Measurements from ENCODE around the gene CDH23.

The CDH23 gene

GRCh38 chr10:71513936-71514335 lies 117.2 kb downstream of the CDH23 start:
- Histone ChIP-seq H3K4me3 (ENCODE audit: low read depth in 1 of 2, low read length in 1 of 2) (no peak overlapping the region), H3K27me3 (no peaks in the 10 kb centered on the region), H3K36me3 (no peaks in the 10 kb centered on the region), H3K4me1 (ENCODE audit: control insufficient read depth in 1 of 2, insufficient read depth in 1 of 2, low read depth in 1 of 2, low read length in 1 of 2) (no peaks in the 10 kb centered on the region), H3K27ac (no peak overlapping the region), H3K9me3 (no peaks in the 10 kb centered on the region)
- TF ChIP-seq CTCF (IDR thresholded peaks at IDR 0.05) = no peak

- Histone ChIP-seq H3K27me3 (no peaks in the 10 kb centered on the region), H3K9me3 (no peaks in the 10 kb centered on the region), H3K36me3 (no peaks in the 10 kb centered on the region), H3K4me1 (ENCODE audit: control insufficient read depth in 1 of 2, insufficient read depth in 1 of 2, low read depth in 1 of 2, low read length in 1 of 2) (no peaks in the 10 kb centered on the region), H3K4me3 (ENCODE audit: low read depth in 1 of 2, low read length in 1 of 2) (no peak overlapping the region), H3K27ac (no peak overlapping the region)
- no peak for TF ChIP-seq CTCF (IDR thresholded peaks at IDR 0.05)
These were observed 118.9 kb downstream of the CDH23 start for GRCh38 chr10:71515531-71516172.

- no peak overlapping the region for H3K27ac ChIP-seq
- no peaks in the 10 kb centered on the region for H3K36me3 ChIP-seq
- H3K4me3 ChIP-seq (ENCODE audit: low read depth in 1 of 2, low read length in 1 of 2) = no peak overlapping the region
- no peak for TF ChIP-seq CTCF (IDR thresholded peaks at IDR 0.05)
- no peaks in the 10 kb centered on the region for H3K9me3 ChIP-seq
- H3K27me3 ChIP-seq = no peaks in the 10 kb centered on the region
- no peaks in the 10 kb centered on the region for H3K4me1 ChIP-seq (ENCODE audit: control insufficient read depth in 1 of 2, insufficient read depth in 1 of 2, low read depth in 1 of 2, low read length in 1 of 2)
These were observed 120.2 kb downstream of the CDH23 start for GRCh38 chr10:71516890-71517289.

- Histone ChIP-seq H3K27ac (no peak overlapping the region), H3K36me3 (no peaks in the 10 kb centered on the region), H3K4me1 (ENCODE audit: control insufficient read depth in 1 of 2, insufficient read depth in 1 of 2, low read depth in 1 of 2, low read length in 1 of 2) (no peaks in the 10 kb centered on the region), H3K9me3 (no peaks in the 10 kb centered on the region), H3K27me3 (no peaks in the 10 kb centered on the region), H3K4me3 (ENCODE audit: low read depth in 1 of 2, low read length in 1 of 2) (no peak overlapping the region)
- TF ChIP-seq CTCF (IDR thresholded peaks at IDR 0.05) = no peak
These were observed 120.8 kb downstream of the CDH23 start for GRCh38 chr10:71517298-71518169.

GRCh38 chr10:71520042-71520441 lies 123.3 kb downstream of the CDH23 start:
- TF ChIP-seq CTCF (IDR thresholded peaks at IDR 0.05) = no peak
- Histone ChIP-seq H3K27ac (no peak overlapping the region), H3K4me3 (ENCODE audit: low read depth in 1 of 2, low read length in 1 of 2) (no peak overlapping the region), H3K9me3 (no peaks in the 10 kb centered on the region), H3K4me1 (ENCODE audit: control insufficient read depth in 1 of 2, insufficient read depth in 1 of 2, low read depth in 1 of 2, low read length in 1 of 2) (no peaks in the 10 kb centered on the region), H3K27me3 (peaks cover 3% of the 10 kb centered on the region), H3K36me3 (no peaks in the 10 kb centered on the region)

Measured in neutrophil (primary cell).